ENCODE measurements around the gene VIPAS39.

VIPAS39 gene

GRCh38 chr14:77378701-77379100, 78.7 kb downstream of the VIPAS39 start:
- peaks cover 3% of the 10 kb centered on the region for H3K9me3 ChIP-seq (ENCODE audit: severe bottlenecking)
- H3K27me3 ChIP-seq (ENCODE audit: insufficient read depth, low read depth, severe bottlenecking), result no peaks in the 10 kb centered on the region
- DNase-seq, result no peak
- TF ChIP-seq, protein P1, sequence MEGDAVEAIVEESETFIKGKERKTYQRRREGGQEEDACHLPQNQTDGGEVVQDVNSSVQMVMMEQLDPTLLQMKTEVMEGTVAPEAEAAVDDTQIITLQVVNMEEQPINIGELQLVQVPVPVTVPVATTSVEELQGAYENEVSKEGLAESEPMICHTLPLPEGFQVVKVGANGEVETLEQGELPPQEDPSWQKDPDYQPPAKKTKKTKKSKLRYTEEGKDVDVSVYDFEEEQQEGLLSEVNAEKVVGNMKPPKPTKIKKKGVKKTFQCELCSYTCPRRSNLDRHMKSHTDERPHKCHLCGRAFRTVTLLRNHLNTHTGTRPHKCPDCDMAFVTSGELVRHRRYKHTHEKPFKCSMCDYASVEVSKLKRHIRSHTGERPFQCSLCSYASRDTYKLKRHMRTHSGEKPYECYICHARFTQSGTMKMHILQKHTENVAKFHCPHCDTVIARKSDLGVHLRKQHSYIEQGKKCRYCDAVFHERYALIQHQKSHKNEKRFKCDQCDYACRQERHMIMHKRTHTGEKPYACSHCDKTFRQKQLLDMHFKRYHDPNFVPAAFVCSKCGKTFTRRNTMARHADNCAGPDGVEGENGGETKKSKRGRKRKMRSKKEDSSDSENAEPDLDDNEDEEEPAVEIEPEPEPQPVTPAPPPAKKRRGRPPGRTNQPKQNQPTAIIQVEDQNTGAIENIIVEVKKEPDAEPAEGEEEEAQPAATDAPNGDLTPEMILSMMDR (IDR thresholded peaks at IDR 0.05; ENCODE audit: low read depth, low read length), result no peak
- H3K27ac ChIP-seq, result no peak overlapping the region
- 0 out of 2 replicates have a peak, but pooled peaks cover 2% of the 10 kb centered on the region for H3K36me3 ChIP-seq
- no peak overlapping the region for H3K4me3 ChIP-seq (ENCODE audit: low read depth, low read length)

- TF ChIP-seq, protein P1 (IDR thresholded peaks at IDR 0.05; ENCODE audit: low read depth, low read length), result no peak
- H3K27me3 ChIP-seq (ENCODE audit: insufficient read depth, low read depth, severe bottlenecking), result no peaks in the 10 kb centered on the region
- H3K27ac ChIP-seq, result peak overlapping the region; percentile 86
Measured at GRCh38 chr14:77377502-77377844, 79.9 kb downstream of the VIPAS39 start.

GRCh38 chr14:77376771-77377501, 80.5 kb downstream of the VIPAS39 start, which contains the start of the genes SAMD15 and TMED8:
Gene SAMD15 (plus strand): TSS chr14:77377379. CDS start chr14:77377419, 40 bp downstream.
Gene TMED8 (minus strand): TSS chr14:77377094. CDS start chr14:77377053, 41 bp downstream.
- Histone ChIP-seq H3K9me3 (ENCODE audit: severe bottlenecking) (peaks cover 3% of the 10 kb centered on the region), H3K36me3 (0 out of 2 replicates have a peak, but pooled peaks cover 2% of the 10 kb centered on the region), H3K4me3 (ENCODE audit: low read depth, low read length) (peak within 1 kb of the TSS; percentile 86), H3K27ac (peak within 1 kb of the TSS; percentile 86), H3K27me3 (ENCODE audit: insufficient read depth, low read depth, severe bottlenecking) (no peaks in the 10 kb centered on the region)
- peak; percentile 88 for DNase-seq
- TF ChIP-seq, protein P1 (IDR thresholded peaks at IDR 0.05; ENCODE audit: low read depth, low read length), result no peak

More at GRCh38 chr14:77377502-77377844, 79.9 kb downstream of the VIPAS39 start:
- no peak for DNase-seq
- Histone ChIP-seq H3K36me3 (0 out of 2 replicates have a peak, but pooled peaks cover 2% of the 10 kb centered on the region), H3K9me3 (ENCODE audit: severe bottlenecking) (peaks cover 3% of the 10 kb centered on the region), H3K4me3 (ENCODE audit: low read depth, low read length) (peak overlapping the region; percentile 86)

Data from WERI-Rb-1 (cell line).